Stimulated activated CD8-positive, alpha-beta memory T cell treated with anti-CD3 and anti-CD28 coated beads, Interleukin-2, amount 100 ng/mL, for 48 hours (primary cell): Measurements from ENCODE around the gene TPRA1.
"Not testable (repeated sequence)": the region's sequence is repeated elsewhere in the genome, so short reads cannot be mapped to it uniquely, and the experiment has no call there.

Experiments used
- DNase-seq, 2 donors: peaks; one replicate each; pipeline ENCODE4 v3.0.0-alpha.2; 2020; ENCODE audit warnings: low read depth in 2 of 2

The TPRA1 gene

GRCh38 chr3:127616836-127617605 is 26.5 kb upstream of the TPRA1 start:
- DNase-seq: no peak

GRCh38 chr3:127615631-127616305 is 25.2 kb upstream of the TPRA1 start:
- no peak for DNase-seq

GRCh38 chr3:127614928-127615589 is 24.5 kb upstream of the TPRA1 start:
- no peak for DNase-seq

GRCh38 chr3:127613406-127613805 is 22.9 kb upstream of the TPRA1 start:
- no peak for DNase-seq

- no peak for DNase-seq
These were observed 22.4 kb upstream of the TPRA1 start for GRCh38 chr3:127612966-127613365.

- no peak for DNase-seq
These were observed 20.7 kb upstream of the TPRA1 start for GRCh38 chr3:127611251-127611650.

- DNase-seq: no peak
These were observed 19.6 kb upstream of the TPRA1 start for GRCh38 chr3:127610105-127610504.

GRCh38 chr3:127608362-127608718 is 17.8 kb upstream of the TPRA1 start:
- DNase-seq: no peak

GRCh38 chr3:127607675-127608361 is 17.3 kb upstream of the TPRA1 start:
- DNase-seq: no peak

- DNase-seq: no peak
These were observed 16.6 kb upstream of the TPRA1 start for GRCh38 chr3:127606981-127607595.

- DNase-seq: no peak
These were observed 15.7 kb upstream of the TPRA1 start for GRCh38 chr3:127606086-127606805.

GRCh38 chr3:127605547-127605946 is 15.0 kb upstream of the TPRA1 start:
- not testable (repeated sequence) for DNase-seq

- no peak for DNase-seq
These were observed 14.1 kb upstream of the TPRA1 start for GRCh38 chr3:127604546-127605165.

GRCh38 chr3:127604035-127604434 is 13.5 kb upstream of the TPRA1 start:
- no peak for DNase-seq

- DNase-seq: no peak
These were observed 10.4 kb upstream of the TPRA1 start for GRCh38 chr3:127600749-127601456.

- no peak for DNase-seq
These were observed 8.5 kb upstream of the TPRA1 start for GRCh38 chr3:127598841-127599570.

GRCh38 chr3:127597020-127597771 is 6.7 kb upstream of the TPRA1 start:
- no peak for DNase-seq

- DNase-seq: no peak
These were observed 4.8 kb upstream of the TPRA1 start for GRCh38 chr3:127595303-127595702.

- no peak for DNase-seq
These were observed 2.6 kb upstream of the TPRA1 start for GRCh38 chr3:127593178-127593577.
